Upper lobe of left lung (tissue), 4 donors: ENCODE measurements around the gene DYNLT2B.

Experiments used
- CTCF ChIP-seq, 6 experiments: fragments of 450-650 bp in 4 of 6; fragments of 200-600 bp in 2 of 6; sonication (generic) in 2 of 6; IDR thresholded peaks; one replicate each; pipeline ENCODE4 v1.5.1; 2016 to 2019; ENCODE audit warnings: antibody characterized with exemption in 6 of 6
- EP300 ChIP-seq, 4 donors: sonication (generic); formaldehyde crosslinking; IDR thresholded peaks; one replicate each; pipeline ENCODE4 v1.5.1; 2017; ENCODE audit warnings: antibody characterized with exemption in 4 of 4, control low read depth in 2 of 4
- POLR2A ChIP-seq, 4 donors: fragments of 450-650 bp; IDR thresholded peaks; one replicate each; pipeline ENCODE4 v1.5.1; 2016 to 2017; ENCODE audit warnings: antibody characterized with exemption in 4 of 4, mild to moderate bottlenecking in 2 of 4

GRCh38 chr3:196348698-196349097 is 30.7 kb upstream of the DYNLT2B start:
- no peak for TF ChIP-seq CTCF (IDR thresholded peaks at IDR 0.05)
- no peak for TF ChIP-seq POLR2A (IDR thresholded peaks at IDR 0.05)
- no peak for TF ChIP-seq EP300 (IDR thresholded peaks at IDR 0.05)
